MM.1S (cell line): ENCODE data around the gene KSR1.

ENCODE experiments used
- CTCF ChIP-seq: fragments of 300-600 bp; sonication (generic); IDR thresholded peaks from 2 replicates; pipeline ENCODE4 v1.5.1; 2016; ENCODE audit warnings: antibody characterized with exemption, low read length, mixed read lengths
- EZH2 ChIP-seq: fragments of 300-600 bp; sonication (generic); optimal IDR thresholded peaks from 2 replicates; pipeline ENCODE3; 2017; ENCODE audit warnings: low read depth, mild to moderate bottlenecking, antibody characterized with exemption, low read length, mixed read lengths
- EZH2phosphoT487 ChIP-seq: fragments of 300-600 bp; sonication (generic); IDR thresholded peaks from 2 replicates; pipeline ENCODE4 v1.6.1; 2018; ENCODE audit warnings: antibody characterized with exemption, low read length

- TF ChIP-seq CTCF: no peak
- no peak for TF ChIP-seq EZH2
- TF ChIP-seq EZH2phosphoT487: no peak
Observed at GRCh38 chr17:27627514-27627913, 171.3 kb downstream of the KSR1 start.
